ENCODE data around the gene CDIPT.

DNA sequence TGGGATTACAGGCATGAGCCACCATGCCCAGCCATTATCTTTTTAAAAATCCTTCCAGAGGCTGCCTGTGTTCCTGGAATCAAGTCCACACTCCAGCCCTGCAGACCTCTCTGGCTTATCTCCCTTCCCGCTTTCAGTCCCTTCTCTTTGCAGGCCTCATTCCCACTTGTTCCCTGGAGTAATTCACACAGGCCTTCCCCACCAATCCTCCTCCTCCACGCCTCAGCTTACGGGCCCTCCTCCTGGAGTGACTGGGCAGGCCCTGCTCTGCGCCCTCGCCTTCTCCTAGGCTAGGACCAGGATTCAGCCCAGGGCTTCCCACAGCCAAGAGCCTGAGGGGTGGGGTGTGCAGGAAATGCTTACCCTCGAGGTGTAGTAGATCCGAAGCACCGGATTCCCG, 2.8 kb downstream of the CDIPT start:
- no peak for TF ChIP-seq EZH2 (IDR thresholded peaks at IDR 0.05; ENCODE audit: borderline replicate concordance)
- TF ChIP-seq, protein P1, sequence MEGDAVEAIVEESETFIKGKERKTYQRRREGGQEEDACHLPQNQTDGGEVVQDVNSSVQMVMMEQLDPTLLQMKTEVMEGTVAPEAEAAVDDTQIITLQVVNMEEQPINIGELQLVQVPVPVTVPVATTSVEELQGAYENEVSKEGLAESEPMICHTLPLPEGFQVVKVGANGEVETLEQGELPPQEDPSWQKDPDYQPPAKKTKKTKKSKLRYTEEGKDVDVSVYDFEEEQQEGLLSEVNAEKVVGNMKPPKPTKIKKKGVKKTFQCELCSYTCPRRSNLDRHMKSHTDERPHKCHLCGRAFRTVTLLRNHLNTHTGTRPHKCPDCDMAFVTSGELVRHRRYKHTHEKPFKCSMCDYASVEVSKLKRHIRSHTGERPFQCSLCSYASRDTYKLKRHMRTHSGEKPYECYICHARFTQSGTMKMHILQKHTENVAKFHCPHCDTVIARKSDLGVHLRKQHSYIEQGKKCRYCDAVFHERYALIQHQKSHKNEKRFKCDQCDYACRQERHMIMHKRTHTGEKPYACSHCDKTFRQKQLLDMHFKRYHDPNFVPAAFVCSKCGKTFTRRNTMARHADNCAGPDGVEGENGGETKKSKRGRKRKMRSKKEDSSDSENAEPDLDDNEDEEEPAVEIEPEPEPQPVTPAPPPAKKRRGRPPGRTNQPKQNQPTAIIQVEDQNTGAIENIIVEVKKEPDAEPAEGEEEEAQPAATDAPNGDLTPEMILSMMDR (IDR thresholded peaks at IDR 0.05; ENCODE audit: poor library complexity): no peak
- no peak for TF ChIP-seq EZH2phosphoT487 (IDR thresholded peaks at IDR 0.05; ENCODE audit: low read depth, severe bottlenecking, unreplicated experiment)
